Middle frontal gyrus (tissue), 1 donor: Measurements from ENCODE around the gene KAT14.
"Not testable (repeated sequence)": the region's sequence is repeated elsewhere in the genome, so short reads cannot be mapped to it uniquely, and the experiment has no call there.

Source experiments
- DNase-seq: peaks from one replicate; pipeline ENCODE4 v3.0.0-alpha.2; 2015; ENCODE audit warnings: low spot score; ENCODE audit errors: extremely low spot score

The KAT14 gene

DNA sequence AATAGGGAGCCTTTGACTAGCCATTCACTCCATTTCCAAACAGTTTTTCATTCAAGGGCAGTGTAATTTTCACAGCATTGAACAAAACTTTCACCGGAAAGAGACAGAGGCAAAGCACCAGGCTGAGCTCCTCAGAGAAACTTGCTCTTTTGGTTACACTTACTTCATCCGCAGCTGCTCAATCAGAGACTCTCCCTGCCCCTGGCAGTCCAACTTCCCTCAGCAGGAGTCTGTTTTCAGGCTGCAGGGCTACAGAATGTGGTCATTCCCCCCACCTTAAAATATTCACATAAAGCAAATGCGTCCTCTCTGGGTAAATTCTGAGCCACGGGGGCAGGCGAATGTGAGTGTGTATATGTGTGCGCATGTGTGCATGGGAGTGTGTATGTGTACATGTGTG, 80.6 kb downstream of the KAT14 start:
- no peak for DNase-seq

GRCh38 chr20:18223409-18223808, 85.7 kb downstream of the KAT14 start:
- DNase-seq: no peak

- no peak for DNase-seq
Observed at GRCh38 chr20:18224968-18225568, 87.4 kb downstream of the KAT14 start.

DNA sequence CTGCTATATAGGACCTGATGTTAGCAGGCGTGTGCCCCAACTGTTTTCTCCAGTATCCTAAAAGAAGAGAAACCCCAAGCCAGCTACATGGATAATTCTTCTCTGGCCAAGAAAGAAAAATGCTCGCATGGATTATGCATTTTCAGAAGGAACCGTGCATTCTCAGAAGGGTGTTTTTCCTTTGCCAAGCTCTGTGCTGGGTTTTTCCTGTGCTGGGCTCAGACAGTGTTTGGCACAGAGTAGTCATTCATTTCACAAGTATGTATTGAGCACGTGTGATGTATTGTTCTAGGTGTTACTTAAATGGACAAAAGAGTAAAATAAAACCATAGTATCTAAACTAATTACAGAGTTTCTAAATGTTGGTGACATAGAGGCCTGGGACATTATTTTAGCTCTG, 88.0 kb downstream of the KAT14 start:
- DNase-seq: no peak

GRCh38 chr20:18226741-18227140, 89.1 kb downstream of the KAT14 start:
- not testable (repeated sequence) for DNase-seq

GRCh38 chr20:18233408-18233943, 95.8 kb downstream of the KAT14 start:
- no peak for DNase-seq
